GM23338 (cell line): ENCODE data around the gene RAP1GAP. TPM values are rescaled to one million over a fixed set of nuclear protein-coding genes. Genes with fewer than 3 reads are reported as not detected.

Experiments used
- ATAC-seq: fragments of 200-7000 bp; cut with Tn5 transposase; 3 replicates; pipeline ENCODE4 v1.9.1; 2020
- DNase-seq: peaks from one replicate; pipeline ENCODE4 v3.0.0-alpha.2; 2015; ENCODE audit warnings: low spot score
- H2AFZ ChIP-seq: fragments of 200-600 bp; sonication (generic); 2 replicates; pipeline ENCODE4 v1.8.0; 2016; ENCODE audit warnings: antibody characterized with exemption, mild to moderate bottlenecking, moderate library complexity
- H3F3A ChIP-seq: fragments of 200-600 bp; sonication (generic); replicated peaks from 2 replicates; pipeline ENCODE4 v1.8.0; 2017; ENCODE audit warnings: antibody characterized with exemption, mixed run types, low read depth
- H3K27ac ChIP-seq: fragments of 200-600 bp; sonication (generic); 2 replicates; pipeline ENCODE4 v1.6.1; 2016; ENCODE audit warnings: low read depth
- H3K27me3 ChIP-seq: fragments of 200-600 bp; sonication (generic); 2 replicates; pipeline ENCODE4 v1.8.0; 2016; ENCODE audit warnings: mild to moderate bottlenecking, mixed run types, moderate library complexity; ENCODE audit not compliant: insufficient read depth
- H3K36me3 ChIP-seq: fragments of 200-600 bp; sonication (generic); 2 replicates; pipeline ENCODE4 v1.8.0; 2016; ENCODE audit warnings: mild to moderate bottlenecking; ENCODE audit not compliant: insufficient read depth
- H3K4me1 ChIP-seq: fragments of 200-600 bp; sonication (generic); 2 replicates; pipeline ENCODE4 v1.8.0; 2016; ENCODE audit warnings: mild to moderate bottlenecking, moderate library complexity; ENCODE audit not compliant: insufficient read depth
- H3K4me2 ChIP-seq: fragments of 200-600 bp; sonication (generic); 2 replicates; pipeline ENCODE4 v1.7.1; 2017; ENCODE audit warnings: mixed run types
- H3K4me3 ChIP-seq: fragments of 200-600 bp; sonication (generic); 2 replicates; pipeline ENCODE4 v1.6.1; 2016; ENCODE audit warnings: mixed run types
- H3K79me2 ChIP-seq: fragments of 200-600 bp; sonication (generic); replicated peaks from 2 replicates; pipeline ENCODE4 v1.8.0; 2017; ENCODE audit warnings: mild to moderate bottlenecking; ENCODE audit not compliant: insufficient read depth
- H3K9me2 ChIP-seq: fragments of 200-600 bp; sonication (generic); 2 replicates; pipeline ENCODE4 v1.8.0; 2017; ENCODE audit not compliant: insufficient read depth
- H4K20me1 ChIP-seq: fragments of 200-600 bp; sonication (generic); replicated peaks from 2 replicates; pipeline ENCODE4 v1.8.0; 2017; ENCODE audit warnings: mild to moderate bottlenecking; ENCODE audit not compliant: insufficient read depth
- H3K27ac Mint-ChIP-seq: 2 replicates; pipeline ENCODE4 v1.8.0; 2020; ENCODE audit warnings: inconsistent platforms, mild to moderate bottlenecking, moderate library complexity, mixed read lengths
- H3K27me3 Mint-ChIP-seq: 3 replicates; pipeline ENCODE4 v1.8.0; 2022; ENCODE audit warnings: low read depth, mild to moderate bottlenecking, moderate library complexity, mixed read lengths, inconsistent platforms; ENCODE audit not compliant: insufficient read depth, poor library complexity
- H3K36me3 Mint-ChIP-seq: 3 replicates; pipeline ENCODE4 v1.8.0; 2021; ENCODE audit warnings: low read depth, mild to moderate bottlenecking, inconsistent platforms, moderate library complexity, mixed read lengths
- H3K4me1 Mint-ChIP-seq: 3 replicates; pipeline ENCODE4 v1.8.0; 2020; ENCODE audit warnings: mild to moderate bottlenecking, inconsistent platforms, mixed read lengths
- H3K4me3 Mint-ChIP-seq: 3 replicates; pipeline ENCODE4 v1.8.0; 2021; ENCODE audit warnings: moderate library complexity, mild to moderate bottlenecking, inconsistent platforms, mixed read lengths
- H3K9me3 Mint-ChIP-seq: 3 replicates; pipeline ENCODE4 v1.8.0; 2020; ENCODE audit warnings: moderate library complexity, mild to moderate bottlenecking, inconsistent platforms, mixed read lengths
- ETS1 ChIP-seq: IDR thresholded peaks from 2 replicates; pipeline ENCODE4 v1.6.1; 2016; ENCODE audit warnings: antibody characterized with exemption
- EZH2 ChIP-seq: fragments of 200-600 bp; sonication (generic); IDR thresholded peaks from one replicate; pipeline ENCODE4 v1.8.0; 2017; ENCODE audit warnings: antibody characterized with exemption, mild to moderate bottlenecking, low read depth; ENCODE audit not compliant: unreplicated experiment
- EZH2phosphoT487 ChIP-seq: fragments of 200-600 bp; sonication (generic); IDR thresholded peaks from one replicate; pipeline ENCODE4 v1.8.1; 2018; ENCODE audit warnings: antibody characterized with exemption; ENCODE audit not compliant: unreplicated experiment
- NANOG ChIP-seq: IDR thresholded peaks from 2 replicates; pipeline ENCODE4 v1.6.1; 2016; ENCODE audit warnings: antibody characterized with exemption, borderline replicate concordance
- POLR2AphosphoS5 ChIP-seq: IDR thresholded peaks from 2 replicates; pipeline ENCODE4 v1.6.1; 2016; ENCODE audit warnings: antibody characterized with exemption, low read depth
- REST ChIP-seq: IDR thresholded peaks from one replicate; pipeline ENCODE4 v1.6.1; 2018; ENCODE audit warnings: antibody characterized with exemption; ENCODE audit not compliant: unreplicated experiment
- STAT1 ChIP-seq: IDR thresholded peaks from one replicate; pipeline ENCODE4 v1.6.1; 2016; ENCODE audit warnings: antibody characterized with exemption; ENCODE audit not compliant: unreplicated experiment
- ZNF114 ChIP-seq: fragments of 250-450 bp; sonication (Bioruptor Pico); IDR thresholded peaks from 2 replicates; pipeline ENCODE4 v1.5.0; 2020; ENCODE audit warnings: mild to moderate bottlenecking, moderate library complexity
- ZNF331 ChIP-seq: fragments of 250-450 bp; sonication (Bioruptor Pico); IDR thresholded peaks from 2 replicates; pipeline ENCODE4 v1.5.0; 2020; ENCODE audit warnings: low read depth, mild to moderate bottlenecking, moderate library complexity
- polyA plus RNA-seq: library from polyadenylated mRNA; unstranded; fragments of >200 nt; fragmentation: Nextera tagmentation; extraction: Ambion mirVana; gene quantifications from 2 replicates; pipeline ENCODE4 v1.2.1, GENCODE V29; 2016
- total RNA-seq: library from RNA; depleted of rRNA; stranded (reverse); fragments of >200 nt; shearing (Covaris generic); gene quantifications from 2 replicates; pipeline ENCODE4 v1.2.3, GENCODE V29; 2014
- TF ChIP-seq, protein P1 (sequence below): fragments of 250-450 bp; sonication (Bioruptor Pico); IDR thresholded peaks from 2 replicates; pipeline ENCODE4 v1.5.0; 2020; ENCODE audit warnings: mild to moderate bottlenecking, moderate library complexity

RAP1GAP gene
- total and polyA plus RNA-seq, 2 experiments from 2014 or later: 4.3 to 6.6 TPM

DNA sequence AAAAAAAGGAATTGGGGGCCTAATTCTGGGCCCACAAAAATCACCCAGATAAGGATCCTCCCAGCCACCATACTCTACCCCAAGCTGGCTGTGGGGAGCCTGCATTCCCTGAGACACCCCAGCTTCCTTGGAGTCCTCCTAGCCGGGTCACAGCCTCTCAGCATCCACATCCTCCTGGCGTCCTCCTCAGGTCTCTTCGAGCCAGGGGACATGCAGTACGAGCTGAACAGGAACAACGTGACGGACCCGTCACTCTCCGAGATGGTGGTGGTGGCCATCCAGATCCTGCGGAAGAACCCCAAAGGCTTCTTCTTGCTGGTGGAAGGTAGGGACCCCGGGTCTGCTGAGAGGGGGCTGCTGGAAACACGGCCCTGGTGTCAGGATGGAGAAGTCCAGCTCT is 95.7 kb downstream of the RAP1GAP start:
- peaks cover 14% of the 10 kb centered on the region for H3K36me3 Mint-ChIP-seq
- H3K4me1 Mint-ChIP-seq: peaks cover 8% of the 10 kb centered on the region
- Histone ChIP-seq H3K36me3 (no peaks in the 10 kb centered on the region), H3K9me2 (no peaks in the 10 kb centered on the region), H2AFZ (no peak overlapping the region), H3K27ac (peak overlapping the region; percentile 27; the same call in 1 of the 2 replicates), H3K4me2 (no peak overlapping the region), H4K20me1 (0 out of 2 replicates have a peak, but pooled peaks cover 3% of the 10 kb centered on the region), H3K79me2 (no peaks in the 10 kb centered on the region), H3K4me1 (peaks cover 6% of the 10 kb centered on the region; the same call in 1 of the 2 replicates), H3K4me3 (no peak overlapping the region), H3F3A (no peaks in the 10 kb centered on the region), H3K27me3 (no peaks in the 10 kb centered on the region)
- no peak overlapping the region for H3K4me3 Mint-ChIP-seq
- ATAC-seq: no peak
- H3K27ac Mint-ChIP-seq: no peak overlapping the region
- H3K27me3 Mint-ChIP-seq: peaks cover 14% of the 10 kb centered on the region
- DNase-seq: no peak
- no peaks in the 10 kb centered on the region for H3K9me3 Mint-ChIP-seq
- TF ChIP-seq EZH2phosphoT487: no peak
- no peak for TF ChIP-seq POLR2AphosphoS5
- TF ChIP-seq ETS1: no peak
- no peak for TF ChIP-seq ZNF331
- TF ChIP-seq STAT1: no peak
- TF ChIP-seq REST: no peak
- TF ChIP-seq, protein P1, sequence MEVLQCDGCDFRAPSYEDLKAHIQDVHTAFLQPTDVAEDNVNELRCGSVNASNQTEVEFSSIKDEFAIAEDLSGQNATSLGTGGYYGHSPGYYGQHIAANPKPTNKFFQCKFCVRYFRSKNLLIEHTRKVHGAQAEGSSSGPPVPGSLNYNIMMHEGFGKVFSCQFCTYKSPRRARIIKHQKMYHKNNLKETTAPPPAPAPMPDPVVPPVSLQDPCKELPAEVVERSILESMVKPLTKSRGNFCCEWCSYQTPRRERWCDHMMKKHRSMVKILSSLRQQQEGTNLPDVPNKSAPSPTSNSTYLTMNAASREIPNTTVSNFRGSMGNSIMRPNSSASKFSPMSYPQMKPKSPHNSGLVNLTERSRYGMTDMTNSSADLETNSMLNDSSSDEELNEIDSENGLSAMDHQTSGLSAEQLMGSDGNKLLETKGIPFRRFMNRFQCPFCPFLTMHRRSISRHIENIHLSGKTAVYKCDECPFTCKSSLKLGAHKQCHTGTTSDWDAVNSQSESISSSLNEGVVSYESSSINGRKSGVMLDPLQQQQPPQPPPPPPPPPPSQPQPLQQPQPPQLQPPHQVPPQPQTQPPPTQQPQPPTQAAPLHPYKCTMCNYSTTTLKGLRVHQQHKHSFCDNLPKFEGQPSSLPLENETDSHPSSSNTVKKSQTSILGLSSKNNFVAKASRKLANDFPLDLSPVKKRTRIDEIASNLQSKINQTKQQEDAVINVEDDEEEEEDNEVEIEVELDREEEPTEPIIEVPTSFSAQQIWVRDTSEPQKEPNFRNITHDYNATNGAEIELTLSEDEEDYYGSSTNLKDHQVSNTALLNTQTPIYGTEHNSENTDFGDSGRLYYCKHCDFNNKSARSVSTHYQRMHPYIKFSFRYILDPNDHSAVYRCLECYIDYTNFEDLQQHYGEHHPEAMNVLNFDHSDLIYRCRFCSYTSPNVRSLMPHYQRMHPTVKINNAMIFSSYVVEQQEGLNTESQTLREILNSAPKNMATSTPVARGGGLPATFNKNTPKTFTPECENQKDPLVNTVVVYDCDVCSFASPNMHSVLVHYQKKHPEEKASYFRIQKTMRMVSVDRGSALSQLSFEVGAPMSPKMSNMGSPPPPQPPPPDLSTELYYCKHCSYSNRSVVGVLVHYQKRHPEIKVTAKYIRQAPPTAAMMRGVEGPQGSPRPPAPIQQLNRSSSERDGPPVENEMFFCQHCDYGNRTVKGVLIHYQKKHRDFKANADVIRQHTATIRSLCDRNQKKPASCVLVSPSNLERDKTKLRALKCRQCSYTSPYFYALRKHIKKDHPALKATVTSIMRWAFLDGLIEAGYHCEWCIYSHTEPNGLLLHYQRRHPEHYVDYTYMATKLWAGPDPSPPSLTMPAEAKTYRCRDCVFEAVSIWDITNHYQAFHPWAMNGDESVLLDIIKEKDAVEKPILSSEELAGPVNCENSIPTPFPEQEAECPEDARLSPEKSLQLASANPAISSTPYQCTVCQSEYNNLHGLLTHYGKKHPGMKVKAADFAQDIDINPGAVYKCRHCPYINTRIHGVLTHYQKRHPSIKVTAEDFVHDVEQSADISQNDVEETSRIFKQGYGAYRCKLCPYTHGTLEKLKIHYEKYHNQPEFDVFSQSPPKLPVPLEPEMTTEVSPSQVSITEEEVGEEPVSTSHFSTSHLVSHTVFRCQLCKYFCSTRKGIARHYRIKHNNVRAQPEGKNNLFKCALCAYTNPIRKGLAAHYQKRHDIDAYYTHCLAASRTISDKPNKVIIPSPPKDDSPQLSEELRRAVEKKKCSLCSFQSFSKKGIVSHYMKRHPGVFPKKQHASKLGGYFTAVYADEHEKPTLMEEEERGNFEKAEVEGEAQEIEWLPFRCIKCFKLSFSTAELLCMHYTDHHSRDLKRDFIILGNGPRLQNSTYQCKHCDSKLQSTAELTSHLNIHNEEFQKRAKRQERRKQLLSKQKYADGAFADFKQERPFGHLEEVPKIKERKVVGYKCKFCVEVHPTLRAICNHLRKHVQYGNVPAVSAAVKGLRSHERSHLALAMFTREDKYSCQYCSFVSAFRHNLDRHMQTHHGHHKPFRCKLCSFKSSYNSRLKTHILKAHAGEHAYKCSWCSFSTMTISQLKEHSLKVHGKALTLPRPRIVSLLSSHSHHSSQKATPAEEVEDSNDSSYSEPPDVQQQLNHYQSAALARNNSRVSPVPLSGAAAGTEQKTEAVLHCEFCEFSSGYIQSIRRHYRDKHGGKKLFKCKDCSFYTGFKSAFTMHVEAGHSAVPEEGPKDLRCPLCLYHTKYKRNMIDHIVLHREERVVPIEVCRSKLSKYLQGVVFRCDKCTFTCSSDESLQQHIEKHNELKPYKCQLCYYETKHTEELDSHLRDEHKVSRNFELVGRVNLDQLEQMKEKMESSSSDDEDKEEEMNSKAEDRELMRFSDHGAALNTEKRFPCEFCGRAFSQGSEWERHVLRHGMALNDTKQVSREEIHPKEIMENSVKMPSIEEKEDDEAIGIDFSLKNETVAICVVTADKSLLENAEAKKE (CRISPR knock-in tag): no peak
- TF ChIP-seq NANOG: no peak
- no peak for TF ChIP-seq EZH2
- TF ChIP-seq ZNF114 (CRISPR knock-in tag): no peak
